ENCODE measurements around the gene BSG.

The BSG gene

GRCh38 chr19:539429-540030 lies 32.9 kb upstream of the BSG start:
- no peak for DNase-seq (ENCODE audit: low read depth in 2 of 3, low spot score in 1 of 3)

DNA sequence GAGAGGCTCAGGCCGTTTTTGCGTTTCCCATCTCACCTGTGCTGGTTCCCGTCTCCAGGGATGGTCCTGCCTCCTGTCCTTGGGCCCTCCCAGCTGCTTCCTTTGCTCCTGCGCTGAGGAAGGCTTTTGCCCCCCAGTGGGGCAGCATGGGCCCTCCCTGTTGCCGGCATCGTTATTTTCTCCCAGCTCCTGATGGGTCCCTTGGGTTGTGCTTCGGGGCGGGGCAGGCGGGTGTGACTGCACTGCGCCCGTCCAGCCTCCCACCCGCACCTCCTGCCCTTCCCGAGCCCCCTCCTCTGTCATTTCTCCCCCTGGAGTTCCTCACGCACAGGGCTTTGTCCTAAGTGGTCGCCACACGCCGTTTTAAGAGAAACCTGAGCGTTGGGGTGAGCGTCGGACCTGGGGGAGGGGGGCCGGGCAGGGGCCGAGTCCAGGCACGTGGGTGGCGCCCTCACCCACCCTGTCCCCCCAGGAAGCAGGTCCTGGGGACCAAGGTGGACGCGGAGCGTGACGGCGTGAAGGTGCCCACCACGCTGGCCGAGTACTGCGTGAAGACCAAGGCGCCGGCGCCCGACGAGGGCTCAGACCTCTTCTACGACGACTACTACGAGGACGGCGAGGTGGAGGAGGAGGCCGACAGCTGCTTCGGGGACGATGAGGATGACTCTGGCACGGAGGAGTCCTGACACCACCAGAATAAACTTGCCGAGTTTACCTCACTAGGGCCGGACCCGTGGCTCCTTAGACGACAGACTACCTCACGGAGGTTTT lies 31.3 kb upstream of the BSG start:
- DNase-seq (ENCODE audit: low read depth in 2 of 3, low spot score in 1 of 3), result no peak

DNA sequence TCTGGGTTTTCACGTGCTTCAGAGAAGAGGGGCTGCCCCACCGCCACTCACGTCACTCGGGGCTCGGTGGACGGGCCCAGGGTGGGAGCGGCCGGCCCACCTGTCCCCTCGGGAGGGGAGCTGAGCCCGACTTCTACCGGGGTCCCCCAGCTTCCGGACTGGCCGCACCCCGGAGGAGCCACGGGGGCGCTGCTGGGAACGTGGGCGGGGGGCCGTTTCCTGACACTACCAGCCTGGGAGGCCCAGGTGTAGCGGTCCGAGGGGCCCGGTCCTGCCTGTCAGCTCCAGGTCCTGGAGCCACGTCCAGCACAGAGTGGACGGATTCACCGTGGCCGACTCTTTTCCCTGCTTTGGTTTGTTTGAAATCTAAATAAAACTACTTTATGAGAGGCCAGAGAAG lies 30.7 kb upstream of the BSG start:
- no peak for DNase-seq (ENCODE audit: low read depth in 2 of 3, low spot score in 1 of 3)

GRCh38 chr19:542173-542866 lies 30.1 kb upstream of the BSG start:
- no peak for DNase-seq (ENCODE audit: low read depth in 2 of 3, low spot score in 1 of 3)

DNA sequence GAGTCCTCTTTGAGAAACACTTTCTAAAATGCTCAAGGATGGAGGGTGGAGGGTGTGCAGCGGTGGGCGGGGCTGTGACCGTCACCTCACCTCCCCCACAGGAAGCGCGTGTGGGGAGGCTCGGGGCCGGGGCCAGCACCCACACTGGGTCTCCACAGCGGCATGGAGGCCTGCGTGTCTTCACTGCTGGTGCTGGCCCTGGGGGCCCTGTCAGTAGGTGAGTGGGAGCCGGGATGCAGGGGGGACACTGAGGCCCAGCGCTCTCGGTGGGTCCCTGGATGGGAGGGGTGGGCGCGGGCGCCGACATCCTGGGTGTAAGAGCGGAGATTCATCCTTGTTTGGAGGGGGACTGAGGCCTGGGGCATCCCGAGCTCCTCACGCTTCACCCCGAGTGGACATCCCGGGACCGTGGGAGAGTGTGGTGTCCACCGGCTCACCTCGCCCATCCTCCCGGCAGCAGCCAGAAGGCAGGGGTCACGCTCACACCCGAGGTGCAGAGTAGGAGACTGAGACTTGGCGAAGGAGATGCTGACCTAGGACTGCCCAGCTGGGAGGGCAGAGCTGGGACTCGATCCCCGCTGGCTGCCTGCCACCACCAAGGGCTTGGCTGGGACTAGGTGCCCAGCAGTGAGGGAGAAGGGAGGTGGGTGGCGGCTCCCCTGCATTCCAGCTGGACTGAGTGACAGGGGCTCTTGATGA lies 28.3 kb upstream of the BSG start, which contains the start of gene GZMM:
Gene GZMM (plus strand): TSS at position 144 of the 699 bp plus-strand sequence. CDS start 19 bp downstream, at position 163.
- DNase-seq (ENCODE audit: low read depth in 2 of 3, low spot score in 1 of 3), result peak; percentile 33 to 65 (median 57)

DNA sequence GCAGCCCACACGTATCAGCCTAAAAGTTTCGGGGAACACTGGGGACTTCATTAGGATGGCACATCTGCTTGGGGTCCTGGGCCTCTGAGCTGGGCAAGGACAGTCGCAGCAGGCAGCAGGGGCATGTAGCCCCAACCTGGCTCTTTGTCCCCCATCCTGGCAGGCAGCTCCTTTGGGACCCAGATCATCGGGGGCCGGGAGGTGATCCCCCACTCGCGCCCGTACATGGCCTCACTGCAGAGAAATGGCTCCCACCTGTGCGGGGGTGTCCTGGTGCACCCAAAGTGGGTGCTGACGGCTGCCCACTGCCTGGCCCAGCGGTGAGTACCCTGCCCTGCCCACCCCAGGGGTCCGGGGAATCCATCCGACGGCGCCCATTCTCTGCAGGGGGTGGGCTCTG lies 25.3 kb upstream of the BSG start:
- no peak for DNase-seq (ENCODE audit: low read depth in 2 of 3, low spot score in 1 of 3)

DNA sequence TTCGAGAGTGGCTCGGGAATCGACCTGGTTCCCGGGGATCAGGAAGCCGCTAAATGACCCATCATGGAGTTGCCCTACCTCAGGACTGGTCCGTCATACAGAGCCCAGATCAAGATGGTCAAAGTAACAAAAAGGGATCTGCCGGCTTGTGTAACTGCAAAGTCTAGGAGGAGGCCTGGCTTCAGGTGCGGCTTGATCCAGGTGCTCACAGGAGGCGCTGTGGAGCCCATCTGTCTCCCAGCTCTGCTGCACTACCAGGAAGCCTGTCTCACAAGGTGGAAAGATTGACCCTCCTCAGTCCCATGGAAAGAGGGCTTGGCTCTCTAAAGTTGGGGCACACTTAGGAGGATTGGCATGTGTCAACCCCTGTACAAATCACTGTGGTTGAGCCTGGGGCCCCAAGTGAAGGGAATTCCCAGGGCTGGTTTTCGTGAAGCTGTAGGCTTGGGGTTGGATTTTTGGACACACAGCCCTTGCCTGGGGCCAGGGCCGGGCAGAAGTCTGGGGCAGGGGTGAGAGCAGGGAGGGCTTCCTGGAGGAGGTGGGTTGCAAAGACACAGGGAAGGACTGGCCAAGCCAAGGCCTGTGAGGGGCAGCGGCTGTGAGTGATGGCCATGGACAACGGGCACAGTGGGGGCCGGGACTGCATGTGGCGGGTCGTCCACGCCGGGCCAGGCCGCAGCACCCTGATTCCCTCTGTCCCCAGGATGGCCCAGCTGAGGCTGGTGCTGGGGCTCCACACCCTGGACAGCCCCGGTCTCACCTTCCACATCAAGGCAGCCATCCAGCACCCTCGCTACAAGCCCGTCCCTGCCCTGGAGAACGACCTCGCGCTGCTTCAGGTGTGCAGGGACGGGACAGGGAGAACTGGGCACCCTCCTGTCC lies 24.3 kb upstream of the BSG start:
- DNase-seq (ENCODE audit: low read depth in 2 of 3, low spot score in 1 of 3), result no peak

GRCh38 chr19:548886-549830 lies 23.2 kb upstream of the BSG start:
- DNase-seq (ENCODE audit: low read depth in 2 of 3, low spot score in 1 of 3), result no peak

GRCh38 chr19:554817-555216 lies 17.6 kb upstream of the BSG start:
- no peak for DNase-seq (ENCODE audit: low read depth in 2 of 3, low spot score in 1 of 3)

- no peak for DNase-seq (ENCODE audit: low read depth in 2 of 3, low spot score in 1 of 3)
These were observed 17.0 kb upstream of the BSG start for GRCh38 chr19:555474-555808.

DNA sequence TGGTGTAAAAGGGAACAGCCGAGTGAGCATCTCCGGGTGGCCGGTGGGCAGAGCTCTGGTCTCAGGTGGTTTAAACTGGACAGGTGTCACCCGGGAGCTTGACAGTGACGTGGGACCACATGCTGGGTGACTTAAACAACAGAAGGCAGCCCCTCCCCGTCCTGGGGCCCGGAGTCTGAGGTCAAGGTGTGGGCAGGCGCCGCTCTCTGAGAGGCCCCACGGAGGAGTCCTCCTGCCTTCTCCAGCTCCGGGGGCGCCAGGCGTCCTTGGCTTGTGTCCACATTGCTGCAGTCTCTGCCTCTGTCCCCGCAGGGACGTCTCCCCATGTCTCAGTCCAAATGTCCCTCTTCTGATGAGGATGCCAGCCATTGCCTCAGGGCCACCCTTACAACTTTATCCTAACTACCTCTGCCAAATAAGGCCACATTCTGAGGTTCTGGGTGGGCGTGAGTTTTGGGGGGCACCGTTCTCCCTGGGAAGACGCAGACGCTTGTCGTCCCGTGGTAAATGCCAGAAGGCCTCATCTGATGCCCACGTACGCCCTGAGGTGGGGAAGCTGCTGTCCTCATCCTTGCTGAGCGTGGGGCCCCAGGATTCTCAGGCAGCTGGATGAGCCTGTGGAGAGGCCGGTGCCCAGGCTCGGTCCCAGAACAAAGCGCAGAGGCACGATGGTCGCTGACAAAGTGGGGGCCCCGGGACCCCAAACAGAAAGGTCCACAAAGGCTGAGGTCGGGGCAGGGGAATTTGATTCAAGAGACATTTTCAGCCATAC lies 15.6 kb upstream of the BSG start:
- DNase-seq (ENCODE audit: low read depth in 2 of 3, low spot score in 1 of 3), result no peak

DNA sequence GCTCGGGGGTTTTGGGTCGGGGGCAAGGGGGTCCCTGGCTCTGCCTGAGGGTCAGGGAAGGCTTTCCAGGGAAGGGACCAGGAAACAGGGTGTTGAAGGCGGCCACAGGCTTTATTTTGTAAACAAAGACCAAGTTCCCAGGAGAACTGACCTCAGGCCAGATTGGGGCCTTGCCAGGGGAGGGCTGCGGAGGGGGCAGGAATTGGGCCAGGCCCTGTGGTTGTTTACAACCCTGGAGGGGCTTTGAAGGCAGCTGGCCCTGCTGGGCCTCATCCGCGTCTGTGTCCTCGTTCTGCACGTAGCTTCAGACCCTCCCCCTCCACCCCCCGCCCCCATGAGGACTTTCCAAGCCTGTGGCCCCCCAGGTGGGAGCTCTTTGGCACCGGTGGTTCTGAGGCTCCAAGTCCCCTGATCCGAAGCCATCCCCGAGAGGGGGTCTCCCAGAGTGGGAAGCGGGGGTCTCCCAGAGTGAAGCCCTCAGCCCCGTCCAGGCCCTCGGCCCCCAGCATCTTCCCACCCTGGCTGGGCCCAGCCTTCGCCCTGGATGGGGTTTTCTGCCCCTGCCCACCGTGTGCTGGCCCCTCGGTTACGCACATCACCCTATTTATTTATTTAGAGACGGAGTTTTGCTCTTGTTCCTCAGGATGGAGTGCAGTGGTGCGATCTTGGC lies 13.5 kb upstream of the BSG start:
- DNase-seq (ENCODE audit: low read depth in 2 of 3, low spot score in 1 of 3), result no peak

- DNase-seq (ENCODE audit: low read depth in 2 of 3, low spot score in 1 of 3), result no peak
These were observed 12.3 kb upstream of the BSG start for GRCh38 chr19:560121-560520.

GRCh38 chr19:566403-566802 lies 6.0 kb upstream of the BSG start:
- DNase-seq (ENCODE audit: low read depth in 2 of 3, low spot score in 1 of 3), result no peak

DNA sequence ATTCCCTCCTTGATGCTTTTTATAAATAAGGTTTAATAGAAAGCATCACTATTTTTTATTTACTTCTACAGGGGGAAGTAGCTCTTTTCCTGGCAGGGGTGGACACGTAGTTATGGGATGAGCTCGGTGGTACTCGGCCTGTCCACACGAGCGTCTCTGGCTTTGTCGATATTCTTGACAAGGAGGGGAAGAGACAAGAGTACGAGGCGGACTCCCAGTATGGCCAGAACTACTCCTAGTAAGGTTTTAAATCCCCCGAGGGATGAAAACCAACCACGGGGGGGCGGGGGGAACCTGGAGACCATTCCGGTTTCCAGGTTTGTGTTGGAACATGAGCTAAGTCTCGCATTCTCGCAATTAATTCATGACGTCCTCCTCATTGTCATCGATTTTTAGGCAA lies 5.6 kb upstream of the BSG start:
- DNase-seq (ENCODE audit: low read depth in 2 of 3, low spot score in 1 of 3), result no peak

DNA sequence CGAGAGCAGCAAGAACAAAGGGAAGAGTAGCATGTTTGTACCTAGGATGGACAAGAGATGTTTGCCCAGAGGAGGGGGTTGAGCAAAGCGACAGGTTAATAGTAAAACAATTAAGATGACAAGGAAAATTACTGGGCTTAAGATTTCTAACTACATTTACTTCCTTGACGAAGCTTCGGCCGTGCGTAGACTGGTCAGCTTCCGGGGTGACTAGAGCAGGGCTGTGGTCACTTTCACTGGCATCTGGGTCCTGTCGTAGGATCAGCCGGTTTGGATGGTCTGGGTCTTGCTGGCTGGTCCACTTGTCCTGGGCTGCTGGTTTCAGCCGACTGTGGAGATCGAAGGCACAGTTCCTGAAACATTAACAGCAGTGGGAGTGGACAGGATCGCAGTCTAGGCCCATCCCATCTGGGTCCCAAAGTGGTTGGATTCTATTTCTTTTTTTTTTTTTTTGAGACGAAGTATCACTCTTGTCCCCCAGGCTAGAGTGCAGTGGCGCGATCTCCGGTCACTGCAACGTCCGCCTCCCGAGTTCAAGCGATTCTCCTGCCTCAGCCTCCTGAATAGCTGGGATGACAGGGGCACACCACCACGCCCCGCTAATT lies 5.0 kb upstream of the BSG start:
- DNase-seq (ENCODE audit: low read depth in 2 of 3, low spot score in 1 of 3), result no peak

DNA sequence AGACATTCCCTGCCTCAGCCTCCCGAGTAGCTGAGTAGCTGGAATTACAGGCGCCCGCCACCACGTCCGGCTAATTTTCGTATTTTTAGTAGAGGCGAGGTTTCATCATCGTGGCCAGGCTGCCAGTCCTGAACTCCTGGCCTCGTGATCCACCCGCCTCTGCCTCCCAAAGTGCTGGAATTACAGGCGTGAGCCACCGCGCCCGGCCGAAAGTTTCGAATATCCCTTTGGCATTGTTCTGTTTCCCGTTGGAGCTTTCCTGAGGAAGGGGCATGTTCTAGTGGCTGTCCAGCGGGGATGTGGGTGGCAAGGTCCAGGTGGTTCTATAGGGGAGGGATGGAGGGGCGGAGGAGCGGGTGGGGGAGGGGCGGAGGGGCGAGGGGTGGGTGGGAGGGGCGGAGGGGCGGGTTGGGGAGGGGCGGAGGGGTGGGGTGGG lies 2.1 kb upstream of the BSG start:
- DNase-seq (ENCODE audit: low read depth in 2 of 3, low spot score in 1 of 3), result no peak

Measured in stimulated activated CD4-positive, alpha-beta T cell treated with anti-CD3 and anti-CD28 coated beads, Interleukin-12 subunit alpha, Interleukin-12 subunit beta, amount 100 ng/mL, for 48 hours (primary cell).